Neural progenitor cell (in vitro differentiated cells): Measurements from ENCODE around the gene PLEKHA6. TPM values are rescaled to one million over a fixed set of nuclear protein-coding genes. Genes with fewer than 3 reads are reported as not detected.

Experiments
- DNase-seq: peaks from one replicate; pipeline ENCODE4 v3.0.0-alpha.2; 2016; ENCODE audit warnings: low spot score
- H2AFZ ChIP-seq: fragments of 200-600 bp; sonication (generic); replicated peaks from 2 replicates; pipeline ENCODE4 v1.6.1; 2016; ENCODE audit warnings: antibody characterized with exemption
- H3F3A ChIP-seq: fragments of 200-600 bp; sonication (generic); 2 replicates; pipeline ENCODE4 v1.6.1; 2016; ENCODE audit warnings: antibody characterized with exemption, low read depth
- H3K27ac ChIP-seq: fragments of 200-600 bp; sonication (generic); 2 replicates; pipeline ENCODE4 v1.5.1; 2016; ENCODE audit warnings: mild to moderate bottlenecking
- H3K27me3 ChIP-seq: fragments of 200-600 bp; sonication (generic); 2 replicates; pipeline ENCODE4 v1.6.1; 2016; ENCODE audit warnings: mild to moderate bottlenecking, moderate library complexity
- H3K36me3 ChIP-seq: fragments of 200-600 bp; sonication (generic); 2 replicates; pipeline ENCODE4 v1.5.1; 2016
- H3K4me1 ChIP-seq: fragments of 200-600 bp; sonication (generic); 2 replicates; pipeline ENCODE4 v1.6.1; 2016; ENCODE audit warnings: mixed run types
- H3K4me2 ChIP-seq: fragments of 200-600 bp; sonication (generic); 2 replicates; pipeline ENCODE4 v1.6.1; 2016
- H3K4me3 ChIP-seq: fragments of 200-600 bp; sonication (generic); 2 replicates; pipeline ENCODE4 v1.5.1; 2016
- H3K79me2 ChIP-seq: fragments of 200-600 bp; sonication (generic); 2 replicates; pipeline ENCODE4 v1.6.1; 2016; ENCODE audit warnings: low read depth
- H3K9ac ChIP-seq: fragments of 200-600 bp; sonication (generic); 2 replicates; pipeline ENCODE4 v1.6.1; 2016
- H3K9me3 ChIP-seq: fragments of 200-600 bp; sonication (generic); 2 replicates; pipeline ENCODE4 v1.5.1; 2016; ENCODE audit warnings: low read depth
- H4K20me1 ChIP-seq: fragments of 200-600 bp; sonication (generic); 2 replicates; pipeline ENCODE4 v1.6.1; 2016; ENCODE audit warnings: low read depth
- H3K27ac Mint-ChIP-seq: 3 replicates; pipeline ENCODE4 v1.8.0; 2021; ENCODE audit warnings: mixed read lengths
- H3K27me3 Mint-ChIP-seq: 2 replicates; pipeline ENCODE4 v1.8.0; 2022; ENCODE audit warnings: low read depth, mild to moderate bottlenecking, inconsistent platforms, moderate library complexity, mixed read lengths; ENCODE audit not compliant: insufficient read depth
- H3K36me3 Mint-ChIP-seq: 3 replicates; pipeline ENCODE4 v1.8.0; 2021; ENCODE audit warnings: mixed read lengths
- H3K4me1 Mint-ChIP-seq: 3 replicates; pipeline ENCODE4 v1.8.0; 2021; ENCODE audit warnings: mixed read lengths
- H3K4me3 Mint-ChIP-seq: 3 replicates; pipeline ENCODE4 v1.8.0; 2021; ENCODE audit warnings: mild to moderate bottlenecking, moderate library complexity, mixed read lengths
- H3K9me3 Mint-ChIP-seq: 3 replicates; pipeline ENCODE4 v1.8.0; 2020; ENCODE audit warnings: mixed read lengths
- EZH2 ChIP-seq: fragments of 200-600 bp; sonication (generic); IDR thresholded peaks from 2 replicates; pipeline ENCODE4 v1.6.1; 2017; ENCODE audit warnings: antibody characterized with exemption, mild to moderate bottlenecking, moderate library complexity
- EZH2phosphoT487 ChIP-seq: fragments of 200-600 bp; sonication (generic); IDR thresholded peaks from 2 replicates; pipeline ENCODE4 v1.6.1; 2017; ENCODE audit warnings: antibody characterized with exemption
- total RNA-seq: library from RNA; depleted of rRNA; stranded (reverse); fragments of >200 nt; gene quantifications from 2 replicates; pipeline ENCODE4 v1.2.3, GENCODE V29; 2015; ENCODE audit warnings: low replicate concordance
- TF ChIP-seq, protein P1 (sequence below): fragments of 200-600 bp; sonication (generic); IDR thresholded peaks from 2 replicates; pipeline ENCODE4 v1.5.1; 2017; ENCODE audit warnings: antibody characterized with exemption, mild to moderate bottlenecking

Gene PLEKHA6
- total RNA-seq, 1 donor from 2014 or later, result 0.58 TPM

DNA sequence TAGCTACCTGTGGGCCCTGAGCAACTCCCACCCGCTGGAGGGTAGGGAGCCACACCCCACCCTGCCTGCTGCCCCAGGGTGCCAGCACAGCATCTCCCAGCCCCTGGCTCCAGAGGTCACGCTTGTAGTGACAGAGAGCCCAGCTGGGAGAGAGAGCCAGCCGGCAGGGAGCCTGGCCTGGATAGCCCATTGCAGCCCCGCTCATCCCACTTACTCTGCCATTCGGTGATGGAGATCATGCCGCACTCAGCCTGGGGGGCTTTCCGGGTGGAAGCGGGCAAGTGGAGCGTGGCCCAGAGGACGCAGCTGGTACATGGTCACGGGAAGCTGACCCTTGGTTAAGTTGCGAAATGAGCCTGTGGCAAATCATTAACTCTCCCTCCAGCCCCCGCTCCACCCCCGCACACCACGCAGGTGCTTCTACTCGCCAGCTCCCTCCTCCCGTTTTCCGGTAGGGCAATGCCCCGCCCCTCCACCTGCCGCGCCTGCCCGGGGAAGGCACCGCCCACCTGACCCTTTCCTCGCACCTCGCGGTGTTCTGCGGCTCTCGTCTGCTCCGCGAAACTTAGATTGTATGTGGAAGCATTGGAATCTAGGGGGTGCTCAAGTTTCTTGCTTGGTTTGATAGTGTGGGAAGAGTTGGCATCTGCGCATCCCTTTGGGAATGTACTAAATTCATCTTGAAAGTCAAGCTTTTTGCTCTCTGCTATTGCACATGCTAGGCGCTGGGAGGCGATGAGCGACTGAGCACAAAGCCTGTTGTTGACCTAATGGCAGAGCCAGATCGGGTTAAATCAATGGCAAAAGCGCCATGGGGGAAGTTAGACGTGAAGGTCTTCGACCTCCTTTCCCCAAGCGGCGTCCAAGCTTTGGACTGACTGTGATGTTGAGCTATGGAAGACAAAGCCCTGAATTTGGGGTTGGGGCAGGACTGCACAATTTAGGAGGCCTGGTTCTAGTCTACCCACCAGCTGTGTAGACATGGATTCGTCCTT lies 145.8 kb downstream of the PLEKHA6 start, which contains the start of gene GOLT1A:
Gene GOLT1A, minus strand, starts transcription at position 321 of the 995 bp plus-strand sequence. Its CDS starts 82 bp downstream, at position 239.
- Histone ChIP-seq H4K20me1 (no peaks in the 10 kb centered on the region), H3F3A (peaks cover 12% of the 10 kb centered on the region), H3K9me3 (no peaks in the 10 kb centered on the region), H3K4me2 (peak within 1 kb of the TSS; percentile 66), H3K9ac (no peak within 1 kb of the TSS), H3K36me3 (no peaks in the 10 kb centered on the region), H3K4me3 (peak within 1 kb of the TSS; percentile 36), H3K4me1 (peaks cover 4% of the 10 kb centered on the region), H2AFZ (peak within 1 kb of the TSS; percentile 52), H3K27me3 (peaks cover 15% of the 10 kb centered on the region), H3K27ac (no peak within 1 kb of the TSS), H3K79me2 (no peaks in the 10 kb centered on the region)
- no peaks in the 10 kb centered on the region for H3K36me3 Mint-ChIP-seq
- H3K9me3 Mint-ChIP-seq, result no peaks in the 10 kb centered on the region
- peak; percentile 84 for DNase-seq
- TF ChIP-seq EZH2phosphoT487, result no peak
- TF ChIP-seq, protein P1, sequence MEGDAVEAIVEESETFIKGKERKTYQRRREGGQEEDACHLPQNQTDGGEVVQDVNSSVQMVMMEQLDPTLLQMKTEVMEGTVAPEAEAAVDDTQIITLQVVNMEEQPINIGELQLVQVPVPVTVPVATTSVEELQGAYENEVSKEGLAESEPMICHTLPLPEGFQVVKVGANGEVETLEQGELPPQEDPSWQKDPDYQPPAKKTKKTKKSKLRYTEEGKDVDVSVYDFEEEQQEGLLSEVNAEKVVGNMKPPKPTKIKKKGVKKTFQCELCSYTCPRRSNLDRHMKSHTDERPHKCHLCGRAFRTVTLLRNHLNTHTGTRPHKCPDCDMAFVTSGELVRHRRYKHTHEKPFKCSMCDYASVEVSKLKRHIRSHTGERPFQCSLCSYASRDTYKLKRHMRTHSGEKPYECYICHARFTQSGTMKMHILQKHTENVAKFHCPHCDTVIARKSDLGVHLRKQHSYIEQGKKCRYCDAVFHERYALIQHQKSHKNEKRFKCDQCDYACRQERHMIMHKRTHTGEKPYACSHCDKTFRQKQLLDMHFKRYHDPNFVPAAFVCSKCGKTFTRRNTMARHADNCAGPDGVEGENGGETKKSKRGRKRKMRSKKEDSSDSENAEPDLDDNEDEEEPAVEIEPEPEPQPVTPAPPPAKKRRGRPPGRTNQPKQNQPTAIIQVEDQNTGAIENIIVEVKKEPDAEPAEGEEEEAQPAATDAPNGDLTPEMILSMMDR, result peak; percentile 77
- TF ChIP-seq EZH2, result peak; percentile 26
- H3K27me3 Mint-ChIP-seq, result peaks cover 5% of the 10 kb centered on the region
- H3K4me3 Mint-ChIP-seq, result peak within 1 kb of the TSS; percentile 74
- no peak within 1 kb of the TSS for H3K27ac Mint-ChIP-seq
- peaks cover 4% of the 10 kb centered on the region for H3K4me1 Mint-ChIP-seq

DNA sequence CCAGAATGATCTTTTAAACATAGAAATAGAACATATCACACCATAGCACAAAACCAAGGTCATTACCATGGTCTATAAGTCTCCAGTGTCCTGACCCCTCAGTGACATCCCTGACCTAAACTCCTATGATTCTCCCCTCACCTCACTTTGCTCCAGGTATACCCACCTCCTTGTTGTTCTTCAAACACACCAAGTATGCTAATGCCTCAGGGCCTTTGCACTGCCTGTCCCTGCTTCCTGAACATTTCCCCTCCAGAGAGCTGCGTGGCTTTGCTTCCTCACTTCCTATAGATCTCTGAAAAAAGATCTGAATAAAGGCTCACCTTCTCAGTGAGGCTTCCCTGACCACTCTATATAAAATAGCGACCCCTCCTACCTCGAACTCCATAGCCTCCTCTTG lies 147.0 kb downstream of the PLEKHA6 start:
- H3K27me3 ChIP-seq, result peaks cover 15% of the 10 kb centered on the region
- no peaks in the 10 kb centered on the region for H3K36me3 ChIP-seq
- H3K9ac ChIP-seq, result no peak overlapping the region
- H3K4me2 ChIP-seq, result no peak overlapping the region
- H3F3A ChIP-seq, result peaks cover 12% of the 10 kb centered on the region
- no peaks in the 10 kb centered on the region for H4K20me1 ChIP-seq
- H3K27ac ChIP-seq, result no peak overlapping the region
- H2AFZ ChIP-seq, result no peak overlapping the region
- Mint-ChIP-seq H3K4me1 (peaks cover 4% of the 10 kb centered on the region), H3K4me3 (no peak overlapping the region), H3K9me3 (no peaks in the 10 kb centered on the region), H3K36me3 (no peaks in the 10 kb centered on the region), H3K27ac (no peak overlapping the region), H3K27me3 (peaks cover 5% of the 10 kb centered on the region)
- no peak for DNase-seq
- H3K79me2 ChIP-seq, result no peaks in the 10 kb centered on the region
- no peak for TF ChIP-seq EZH2phosphoT487
- TF ChIP-seq EZH2, result no peak
- TF ChIP-seq, protein P1, result no peak
- H3K4me1 ChIP-seq, result peaks cover 4% of the 10 kb centered on the region
- no peaks in the 10 kb centered on the region for H3K9me3 ChIP-seq
- no peak overlapping the region for H3K4me3 ChIP-seq

DNA sequence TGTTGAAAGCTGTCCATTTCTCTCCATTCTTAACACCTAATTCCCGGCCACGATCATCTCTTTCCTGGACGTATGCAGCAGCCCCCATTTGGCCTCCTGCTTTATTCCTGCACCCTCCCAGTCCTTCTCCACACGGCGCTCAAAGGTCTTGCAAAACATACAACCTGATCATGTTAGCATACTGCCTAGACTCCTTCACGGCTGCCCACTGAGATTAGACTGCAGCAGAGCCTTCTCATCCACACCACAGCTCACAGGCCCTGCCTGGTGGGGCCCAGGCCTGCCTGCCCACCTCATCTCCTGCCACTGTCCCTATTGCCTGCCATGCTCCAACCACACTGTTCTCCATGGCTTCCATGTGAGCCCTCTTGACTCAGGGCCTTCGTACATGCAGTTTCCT lies 148.7 kb downstream of the PLEKHA6 start:
- Mint-ChIP-seq H3K27ac (no peak overlapping the region), H3K4me3 (no peak overlapping the region), H3K36me3 (no peaks in the 10 kb centered on the region), H3K27me3 (peaks cover 10% of the 10 kb centered on the region), H3K9me3 (no peaks in the 10 kb centered on the region), H3K4me1 (peaks cover 4% of the 10 kb centered on the region)
- Histone ChIP-seq H3K9ac (no peak overlapping the region), H3K4me1 (peaks cover 4% of the 10 kb centered on the region), H3F3A (peaks cover 12% of the 10 kb centered on the region), H3K27me3 (peaks cover 23% of the 10 kb centered on the region), H3K36me3 (no peaks in the 10 kb centered on the region), H3K4me2 (no peak overlapping the region), H3K9me3 (no peaks in the 10 kb centered on the region), H2AFZ (no peak overlapping the region), H4K20me1 (peaks cover 4% of the 10 kb centered on the region), H3K4me3 (no peak overlapping the region), H3K79me2 (no peaks in the 10 kb centered on the region), H3K27ac (no peak overlapping the region)
- no peak for DNase-seq
- TF ChIP-seq, protein P1, result no peak
- no peak for TF ChIP-seq EZH2phosphoT487
- TF ChIP-seq EZH2, result no peak
